ENCODE results near the gene TCOF1. TPM values are rescaled to one million over a fixed set of nuclear protein-coding genes. Genes with fewer than 3 reads are reported as not detected.

The TCOF1 gene
- total RNA-seq, 1 donor from 2014 or later, result 32.5 TPM

DNA sequence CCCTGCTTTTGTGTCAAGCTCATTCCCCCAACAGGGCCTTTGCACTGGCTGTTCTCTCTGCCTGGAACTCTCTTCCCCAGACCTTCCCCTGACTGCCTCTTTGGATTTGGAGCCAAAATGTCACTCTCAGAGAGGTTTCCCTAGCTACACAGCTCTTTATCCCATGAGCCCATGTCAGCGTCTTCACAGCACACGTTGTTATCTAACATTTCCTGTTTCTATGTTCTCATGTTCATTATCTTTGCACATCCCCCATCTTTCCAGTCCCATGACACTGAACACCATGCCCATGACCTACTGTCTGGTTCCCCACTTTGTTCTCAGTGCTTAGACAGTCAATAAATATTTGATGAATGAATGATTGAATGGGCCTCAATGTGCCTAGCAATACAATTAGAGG, 28.5 kb upstream of the TCOF1 start:
- H3K4me1 Mint-ChIP-seq (ENCODE audit: unreplicated experiment), result no peaks in the 10 kb centered on the region
- no peaks in the 10 kb centered on the region for H3K27me3 Mint-ChIP-seq (ENCODE audit: unreplicated experiment)
- DNase-seq (ENCODE audit: extremely low spot score, unreplicated experiment), result no peak
- H3K9me3 Mint-ChIP-seq (ENCODE audit: unreplicated experiment), result no peaks in the 10 kb centered on the region
- H3K36me3 Mint-ChIP-seq (ENCODE audit: unreplicated experiment), result no peaks in the 10 kb centered on the region
- TF ChIP-seq, protein P1, sequence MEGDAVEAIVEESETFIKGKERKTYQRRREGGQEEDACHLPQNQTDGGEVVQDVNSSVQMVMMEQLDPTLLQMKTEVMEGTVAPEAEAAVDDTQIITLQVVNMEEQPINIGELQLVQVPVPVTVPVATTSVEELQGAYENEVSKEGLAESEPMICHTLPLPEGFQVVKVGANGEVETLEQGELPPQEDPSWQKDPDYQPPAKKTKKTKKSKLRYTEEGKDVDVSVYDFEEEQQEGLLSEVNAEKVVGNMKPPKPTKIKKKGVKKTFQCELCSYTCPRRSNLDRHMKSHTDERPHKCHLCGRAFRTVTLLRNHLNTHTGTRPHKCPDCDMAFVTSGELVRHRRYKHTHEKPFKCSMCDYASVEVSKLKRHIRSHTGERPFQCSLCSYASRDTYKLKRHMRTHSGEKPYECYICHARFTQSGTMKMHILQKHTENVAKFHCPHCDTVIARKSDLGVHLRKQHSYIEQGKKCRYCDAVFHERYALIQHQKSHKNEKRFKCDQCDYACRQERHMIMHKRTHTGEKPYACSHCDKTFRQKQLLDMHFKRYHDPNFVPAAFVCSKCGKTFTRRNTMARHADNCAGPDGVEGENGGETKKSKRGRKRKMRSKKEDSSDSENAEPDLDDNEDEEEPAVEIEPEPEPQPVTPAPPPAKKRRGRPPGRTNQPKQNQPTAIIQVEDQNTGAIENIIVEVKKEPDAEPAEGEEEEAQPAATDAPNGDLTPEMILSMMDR (IDR thresholded peaks at IDR 0.05), result no peak
- H3K4me3 Mint-ChIP-seq (ENCODE audit: unreplicated experiment), result no peak overlapping the region
- no peak overlapping the region for H3K27ac Mint-ChIP-seq (ENCODE audit: unreplicated experiment)

DNA sequence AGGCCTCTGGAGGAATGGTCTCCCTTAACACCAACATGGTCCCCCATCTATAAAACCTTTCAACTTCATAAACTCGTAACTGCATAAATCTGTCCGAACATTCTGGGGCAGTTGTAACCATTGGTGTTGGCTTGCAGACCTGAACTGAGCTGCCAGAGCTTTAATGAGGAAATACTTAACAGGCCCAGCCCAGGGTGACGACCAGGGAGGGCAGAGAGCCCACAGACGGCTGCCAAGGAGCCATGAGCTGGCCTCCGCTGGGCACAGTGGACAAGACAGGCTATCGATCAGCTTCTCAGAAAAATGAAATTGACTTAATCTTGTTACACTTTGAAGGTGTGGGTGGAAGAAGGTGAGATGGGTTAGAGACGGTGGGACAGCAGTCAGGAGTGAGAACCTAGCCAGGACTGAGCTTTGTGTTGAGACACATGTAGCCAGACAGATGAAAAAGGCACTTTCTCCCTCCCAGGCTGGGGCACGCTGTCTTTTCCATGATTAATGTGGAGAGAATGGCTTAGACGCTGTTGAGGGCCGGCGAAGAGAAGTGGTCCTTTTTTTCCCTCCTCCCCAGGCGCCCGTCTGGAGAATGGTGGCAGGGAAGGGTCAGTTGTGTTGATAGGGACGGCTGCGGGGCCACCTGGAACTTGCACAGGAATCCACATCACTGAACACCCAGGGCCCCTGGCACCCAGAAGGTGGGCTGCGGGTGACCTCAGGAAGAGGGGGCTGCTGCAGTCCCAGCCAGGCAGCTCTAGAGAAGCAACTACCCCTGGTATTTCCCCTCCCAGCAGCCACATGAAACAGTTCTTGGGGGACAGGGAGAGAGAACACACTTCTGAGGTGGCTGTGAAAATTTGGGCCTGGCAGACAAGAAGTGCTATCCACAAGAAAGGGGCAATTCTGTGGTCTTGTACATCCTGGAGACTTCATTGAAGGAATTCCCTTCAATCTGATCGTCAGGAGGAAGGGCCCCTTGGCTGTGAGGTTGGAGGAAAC, 27.3 kb upstream of the TCOF1 start:
- H3K27me3 Mint-ChIP-seq (ENCODE audit: unreplicated experiment), result no peaks in the 10 kb centered on the region
- DNase-seq (ENCODE audit: extremely low spot score, unreplicated experiment), result no peak
- TF ChIP-seq, protein P1 (IDR thresholded peaks at IDR 0.05), result no peak

DNA sequence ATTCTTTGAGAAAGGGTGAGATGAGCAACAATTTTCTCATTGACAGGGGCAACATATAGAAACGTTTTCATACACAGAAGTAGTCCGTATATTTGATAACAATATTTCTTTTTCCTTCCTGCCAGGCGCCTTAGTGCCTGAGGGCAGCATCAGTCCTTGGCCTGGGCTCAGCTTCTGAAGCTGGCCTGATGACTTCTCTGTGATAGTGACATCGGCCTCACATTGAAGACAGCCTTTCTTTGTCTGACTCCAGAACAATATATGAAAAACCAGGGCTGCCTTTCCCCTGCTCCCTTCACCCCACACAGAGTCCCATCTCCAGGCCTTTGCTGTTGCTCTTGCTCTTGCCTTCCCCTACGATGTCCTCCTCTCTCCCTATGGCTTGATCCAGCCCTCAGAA, 24.1 kb upstream of the TCOF1 start:
- no peaks in the 10 kb centered on the region for H3K36me3 Mint-ChIP-seq (ENCODE audit: unreplicated experiment)
- no peak overlapping the region for H3K27ac Mint-ChIP-seq (ENCODE audit: unreplicated experiment)
- DNase-seq (ENCODE audit: extremely low spot score, unreplicated experiment), result no peak
- H3K4me3 Mint-ChIP-seq (ENCODE audit: unreplicated experiment), result no peak overlapping the region
- TF ChIP-seq, protein P1 (IDR thresholded peaks at IDR 0.05), result no peak
- no peaks in the 10 kb centered on the region for H3K9me3 Mint-ChIP-seq (ENCODE audit: unreplicated experiment)
- H3K4me1 Mint-ChIP-seq (ENCODE audit: unreplicated experiment), result no peaks in the 10 kb centered on the region
- no peaks in the 10 kb centered on the region for H3K27me3 Mint-ChIP-seq (ENCODE audit: unreplicated experiment)

More for the DNA sequence above, 27.3 kb upstream of the TCOF1 start:
- Mint-ChIP-seq H3K4me3 (ENCODE audit: unreplicated experiment) (no peak overlapping the region), H3K9me3 (ENCODE audit: unreplicated experiment) (no peaks in the 10 kb centered on the region), H3K27ac (ENCODE audit: unreplicated experiment) (no peak overlapping the region), H3K4me1 (ENCODE audit: unreplicated experiment) (no peaks in the 10 kb centered on the region), H3K36me3 (ENCODE audit: unreplicated experiment) (no peaks in the 10 kb centered on the region)

DNA sequence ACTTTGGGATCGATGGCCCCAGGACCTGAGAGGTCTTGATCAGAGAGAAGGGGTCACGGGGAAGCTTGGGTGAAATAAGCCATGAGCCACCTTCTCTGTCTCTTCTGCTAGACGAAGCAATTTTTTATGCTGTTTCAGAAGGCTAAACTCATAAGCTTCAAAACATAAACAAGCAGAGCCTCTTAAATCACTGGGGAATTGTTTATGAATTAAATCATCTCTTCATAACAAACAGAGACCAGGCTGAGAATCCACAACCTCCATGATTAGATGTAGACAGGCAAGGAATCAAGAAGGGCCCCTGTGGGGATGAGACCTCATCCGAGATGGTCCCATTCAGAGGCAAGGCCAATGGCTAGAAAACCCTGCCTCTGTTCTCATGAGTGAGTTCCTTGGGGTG, 21.7 kb upstream of the TCOF1 start:
- Mint-ChIP-seq H3K4me1 (ENCODE audit: unreplicated experiment) (no peaks in the 10 kb centered on the region), H3K9me3 (ENCODE audit: unreplicated experiment) (no peaks in the 10 kb centered on the region), H3K27me3 (ENCODE audit: unreplicated experiment) (no peaks in the 10 kb centered on the region), H3K36me3 (ENCODE audit: unreplicated experiment) (no peaks in the 10 kb centered on the region), H3K4me3 (ENCODE audit: unreplicated experiment) (no peak overlapping the region), H3K27ac (ENCODE audit: unreplicated experiment) (no peak overlapping the region)
- no peak for DNase-seq (ENCODE audit: extremely low spot score, unreplicated experiment)
- TF ChIP-seq, protein P1 (IDR thresholded peaks at IDR 0.05), result no peak

GRCh38 chr5:150338546-150338945, 19.0 kb upstream of the TCOF1 start:
- H3K4me1 Mint-ChIP-seq (ENCODE audit: unreplicated experiment), result no peaks in the 10 kb centered on the region
- H3K27ac Mint-ChIP-seq (ENCODE audit: unreplicated experiment), result no peak overlapping the region
- H3K4me3 Mint-ChIP-seq (ENCODE audit: unreplicated experiment), result no peak overlapping the region

More at GRCh38 chr5:150338546-150338945, 19.0 kb upstream of the TCOF1 start:
- TF ChIP-seq, protein P1 (IDR thresholded peaks at IDR 0.05), result no peak
- DNase-seq (ENCODE audit: extremely low spot score, unreplicated experiment), result no peak
- Mint-ChIP-seq H3K27me3 (ENCODE audit: unreplicated experiment) (no peaks in the 10 kb centered on the region), H3K36me3 (ENCODE audit: unreplicated experiment) (no peaks in the 10 kb centered on the region), H3K9me3 (ENCODE audit: unreplicated experiment) (no peaks in the 10 kb centered on the region)
